Epithelial cell of proximal tubule (primary cell): ENCODE data around the gene NFKBIE. TPM values are rescaled to one million over a fixed set of nuclear protein-coding genes. Genes with fewer than 3 reads are reported as not detected.
A peak's percentile ranks its signal among the peaks of the same experiment; 100 is the strongest.

Experiments used
- DNase-seq: peaks from one replicate; pipeline ENCODE4 v3.0.0-alpha.2; 2011; ENCODE audit warnings: low read depth
- H3K4me3 ChIP-seq: 2 replicates; pipeline ENCODE4 v1.5.1; 2011; ENCODE audit warnings: low read depth, mild to moderate bottlenecking, low read length
- total RNA-seq: library from RNA; depleted of rRNA; stranded (reverse); fragments of >200 nt; gene quantifications from 2 replicates; pipeline ENCODE4 v1.2.3, GENCODE V29; 2015
- TF ChIP-seq, protein P1 (sequence below): conservative IDR thresholded peaks from 2 replicates; pipeline ENCODE4 v1.5.1; 2012; ENCODE audit warnings: low read depth, mild to moderate bottlenecking, low read length

The NFKBIE gene
- total RNA-seq, 1 donor from 2014 or later: 131 TPM

DNA sequence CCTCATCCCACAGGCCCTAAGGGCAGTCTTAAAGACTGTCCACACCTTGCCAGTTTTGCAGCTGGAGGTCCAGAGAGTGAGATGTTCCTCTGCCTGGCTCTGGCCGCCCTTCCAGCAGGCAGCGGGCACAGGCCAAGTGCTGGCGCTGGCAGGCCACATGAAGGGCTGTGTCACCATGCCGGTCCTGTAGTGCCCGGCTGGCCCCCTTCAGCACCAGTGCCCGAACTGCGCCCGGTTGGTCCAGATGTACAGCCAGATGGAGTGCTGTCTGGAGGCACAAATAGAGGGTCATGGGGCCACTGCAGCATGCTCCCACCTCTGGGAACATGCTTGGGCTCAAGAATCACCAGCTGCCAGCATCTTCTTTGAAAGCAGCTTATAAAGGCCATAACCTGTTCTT lies 3.8 kb downstream of the NFKBIE start:
- H3K4me3 ChIP-seq: no peak overlapping the region
- DNase-seq: no peak
- TF ChIP-seq, protein P1, sequence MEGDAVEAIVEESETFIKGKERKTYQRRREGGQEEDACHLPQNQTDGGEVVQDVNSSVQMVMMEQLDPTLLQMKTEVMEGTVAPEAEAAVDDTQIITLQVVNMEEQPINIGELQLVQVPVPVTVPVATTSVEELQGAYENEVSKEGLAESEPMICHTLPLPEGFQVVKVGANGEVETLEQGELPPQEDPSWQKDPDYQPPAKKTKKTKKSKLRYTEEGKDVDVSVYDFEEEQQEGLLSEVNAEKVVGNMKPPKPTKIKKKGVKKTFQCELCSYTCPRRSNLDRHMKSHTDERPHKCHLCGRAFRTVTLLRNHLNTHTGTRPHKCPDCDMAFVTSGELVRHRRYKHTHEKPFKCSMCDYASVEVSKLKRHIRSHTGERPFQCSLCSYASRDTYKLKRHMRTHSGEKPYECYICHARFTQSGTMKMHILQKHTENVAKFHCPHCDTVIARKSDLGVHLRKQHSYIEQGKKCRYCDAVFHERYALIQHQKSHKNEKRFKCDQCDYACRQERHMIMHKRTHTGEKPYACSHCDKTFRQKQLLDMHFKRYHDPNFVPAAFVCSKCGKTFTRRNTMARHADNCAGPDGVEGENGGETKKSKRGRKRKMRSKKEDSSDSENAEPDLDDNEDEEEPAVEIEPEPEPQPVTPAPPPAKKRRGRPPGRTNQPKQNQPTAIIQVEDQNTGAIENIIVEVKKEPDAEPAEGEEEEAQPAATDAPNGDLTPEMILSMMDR: no peak

DNA sequence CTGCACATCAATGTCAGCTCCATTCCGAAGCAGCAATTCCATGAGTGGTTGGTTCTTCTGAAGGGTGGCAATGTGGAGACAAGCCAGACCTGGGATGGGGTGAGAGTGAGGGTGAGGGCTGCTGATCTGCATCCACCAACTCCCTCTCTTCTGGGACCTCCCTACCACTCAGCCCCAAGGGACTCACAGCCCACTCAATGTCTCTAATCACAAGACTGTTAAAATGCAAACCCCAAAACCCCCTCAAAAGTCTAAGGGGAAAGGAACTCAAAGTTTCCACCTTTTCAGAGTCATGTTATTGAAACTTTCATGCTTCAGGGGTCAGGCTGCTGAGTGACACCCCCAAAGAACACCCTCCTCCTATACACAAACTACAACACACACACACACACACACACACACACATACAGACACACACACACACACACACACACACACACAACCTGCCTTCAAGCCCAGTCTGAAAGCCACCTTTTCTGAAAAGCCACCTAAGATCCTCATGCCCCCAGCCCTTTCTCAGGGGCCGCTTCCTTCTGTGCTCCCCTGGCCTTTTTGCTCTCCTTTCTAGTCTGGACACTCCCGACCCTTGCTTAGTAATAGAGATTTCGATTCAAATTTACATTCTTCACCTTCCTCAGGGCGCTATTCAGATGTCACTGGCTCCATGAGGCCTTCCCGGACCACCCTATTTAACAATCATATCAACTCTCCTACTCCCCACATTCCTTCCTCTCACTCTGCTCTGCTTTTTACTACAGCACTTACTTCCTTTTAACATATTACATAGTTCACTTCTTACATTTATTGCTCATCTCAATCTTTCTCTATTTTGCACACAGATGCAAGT lies 4.7 kb downstream of the NFKBIE start:
- no peak for DNase-seq
- H3K4me3 ChIP-seq: no peak overlapping the region

DNA sequence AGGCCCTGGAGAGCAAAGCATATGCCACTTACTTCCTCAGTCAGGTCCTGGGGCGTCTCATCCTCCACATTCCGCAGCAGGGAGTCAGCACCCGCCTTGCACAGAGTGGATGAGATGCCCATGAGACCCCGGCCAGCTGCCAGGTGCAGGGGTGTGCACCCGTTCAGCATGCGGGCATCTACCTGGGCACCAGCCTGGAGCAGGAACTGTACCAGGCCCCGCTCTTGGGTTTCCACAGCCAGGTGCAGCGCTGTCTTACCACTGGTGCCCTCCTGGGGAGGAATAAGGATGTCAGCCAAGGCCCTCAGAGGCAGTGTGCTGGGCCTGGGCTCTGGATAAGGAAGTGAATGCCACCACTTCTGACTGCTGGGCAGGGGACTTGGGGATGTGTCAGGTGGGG lies 5.3 kb downstream of the NFKBIE start:
- TF ChIP-seq, protein P1: no peak
- no peak overlapping the region for H3K4me3 ChIP-seq
- DNase-seq: no peak

More for the DNA sequence above, 4.7 kb downstream of the NFKBIE start:
- TF ChIP-seq, protein P1: no peak

DNA sequence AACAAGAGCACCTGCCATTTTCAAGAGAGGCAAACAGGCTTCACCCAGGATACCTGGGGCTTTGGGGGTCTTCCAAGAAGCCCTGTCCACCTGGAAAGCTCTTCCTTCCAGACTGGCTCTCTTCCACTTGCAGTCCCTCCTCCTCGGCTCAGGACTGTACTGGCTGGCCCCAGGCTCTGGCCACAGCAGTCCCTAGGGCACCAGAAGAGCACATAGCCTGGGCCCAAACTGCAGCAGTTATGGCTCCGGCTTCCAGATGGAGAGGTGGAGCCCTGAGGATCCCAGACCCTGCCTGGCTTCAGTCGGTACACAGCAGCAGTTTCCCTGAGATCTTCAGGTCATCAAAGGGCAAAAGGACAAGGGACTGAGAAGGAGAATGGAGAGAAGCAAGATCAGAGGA lies 6.4 kb downstream of the NFKBIE start:
- DNase-seq: no peak
- TF ChIP-seq, protein P1: no peak

DNA sequence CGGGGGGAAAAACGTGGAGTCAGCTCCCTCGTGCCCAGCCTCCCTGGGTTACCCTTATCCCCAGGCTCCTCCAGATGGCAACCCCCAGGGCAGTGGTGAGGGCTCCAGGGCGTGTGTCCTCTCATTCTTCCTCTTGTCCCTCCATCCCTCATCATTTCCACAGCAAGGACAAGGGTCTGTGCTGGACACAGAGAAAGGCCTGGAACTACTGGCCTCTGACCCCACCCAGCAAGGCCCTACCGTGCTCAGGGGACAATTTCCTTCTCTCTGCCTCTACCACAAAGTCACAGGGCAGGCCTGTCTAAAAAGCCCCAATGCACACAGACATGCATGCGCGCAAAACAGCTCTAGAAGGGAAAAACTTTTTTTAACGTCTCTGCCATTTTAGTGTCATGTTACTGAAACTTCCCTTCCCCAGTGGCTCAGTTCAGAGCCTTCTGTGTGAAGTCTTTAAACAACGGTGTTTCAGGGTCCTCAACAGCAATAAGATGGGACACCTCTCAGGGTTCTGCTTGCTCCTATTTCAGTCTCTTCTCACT lies 7.0 kb downstream of the NFKBIE start:
- TF ChIP-seq, protein P1: no peak
- H3K4me3 ChIP-seq: no peak overlapping the region
- no peak for DNase-seq

More for the DNA sequence above, 6.4 kb downstream of the NFKBIE start:
- H3K4me3 ChIP-seq: no peak overlapping the region

DNA sequence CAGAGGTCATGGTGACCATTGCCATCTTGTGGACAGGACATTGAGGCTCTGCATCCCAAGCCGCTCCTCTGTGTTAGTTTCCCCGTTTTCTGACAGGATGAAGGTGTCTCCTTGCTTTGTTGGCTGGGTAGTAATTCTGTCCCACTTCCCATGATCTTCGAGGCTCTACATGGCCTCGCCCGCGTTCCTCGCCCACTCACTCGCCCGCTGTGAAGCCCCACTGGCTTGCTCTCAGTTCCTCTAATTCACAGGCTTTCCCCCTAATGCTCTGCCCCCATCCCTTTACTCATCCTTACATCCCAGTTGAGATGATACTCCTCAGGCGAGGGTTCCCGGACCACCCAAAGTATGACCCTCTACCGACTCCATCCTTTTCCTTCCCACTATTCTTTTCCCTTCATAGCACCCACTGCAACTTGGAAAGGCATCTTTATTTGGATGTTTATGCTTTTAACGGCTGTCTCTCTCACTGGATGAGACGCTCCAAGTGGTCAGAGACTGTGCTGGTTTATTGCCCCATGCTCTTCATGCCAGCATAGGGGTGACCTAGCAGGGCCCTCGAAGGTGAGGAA lies 7.5 kb downstream of the NFKBIE start:
- H3K4me3 ChIP-seq: peak overlapping the region; percentile 87
- DNase-seq: no peak
- TF ChIP-seq, protein P1: no peak
